ENCODE results near the gene MAGEC1. TPM values are rescaled to one million over a fixed set of nuclear protein-coding genes. Genes with fewer than 3 reads are reported as not detected.

Gene MAGEC1
- total and polyA plus RNA-seq, 10 of the 15 experiments (the other 5 are each of a cell fraction or from before 2014, with no cell fraction given) = 0.05 to 0.41 TPM; not detected in 8

GRCh38 chrX:141952603-141953002 is 48.9 kb downstream of the MAGEC1 start:
- H3K4me2 ChIP-seq (ENCODE audit: control insufficient read depth, insufficient read depth) = no peak overlapping the region
- RAD21 ChIA-PET (ENCODE audit: unreplicated experiment) = no interaction called here
- H3K36me3 ChIP-seq (ENCODE audit: control insufficient read depth in 2 of 2, insufficient read depth in 2 of 2, low read length in 1 of 2) = no peaks in the 10 kb centered on the region
- no peaks in the 10 kb centered on the region for H3K9me3 ChIP-seq (replicated peaks; ENCODE audit: control insufficient read depth, insufficient read depth, low read length)
- FAIRE-seq (no peak), ATAC-seq (no peak), DNase-seq (ENCODE audit: low read depth, low spot score) (no peak)
- WGBS (ENCODE audit: insufficient coverage, insufficient replicate concordance, low lambda C conversion rate, missing lambda C conversion rate) = 15% methylated on average over 5 of the region's 5 CpGs
- no peaks in the 10 kb centered on the region for H3K4me1 ChIP-seq (ENCODE audit: control insufficient read depth, insufficient read depth, low read length)
- H4K20me1 ChIP-seq (ENCODE audit: control insufficient read depth, insufficient read depth) = no peaks in the 10 kb centered on the region
- in situ Hi-C loops (cut with MboI) = no loop called here
- no peaks in the 10 kb centered on the region for H3K79me2 ChIP-seq (ENCODE audit: control insufficient read depth, insufficient read depth, low read length)
- H3K27ac ChIP-seq (ENCODE audit: control insufficient read depth, insufficient read depth) = no peak overlapping the region
- intact Hi-C loops (cut with micrococcal nuclease; ENCODE audit: unreplicated experiment) = no loop called here
- CTCF ChIA-PET = no interaction called here
- no peaks in the 10 kb centered on the region for H3K27me3 ChIP-seq (replicated peaks in 1 of 2; ENCODE audit: control insufficient read depth in 2 of 2, insufficient read depth in 2 of 2, low read length in 1 of 2)
- no TSS peak for BruUV-seq (replicated peaks)
- H3K9ac ChIP-seq (ENCODE audit: control insufficient read depth, insufficient read depth, low read length) = no peak overlapping the region
- H3K4me3 ChIP-seq = no peak overlapping the region
- TF ChIP-seq SREBF2 (IDR thresholded peaks at IDR 0.05; ENCODE audit: low read length) = no peak
- TF ChIP-seq ZNF274 (IDR thresholded peaks at IDR 0.05; ENCODE audit: insufficient read depth, insufficient read length) = no peak
- no peak for TF ChIP-seq NBN (IDR thresholded peaks at IDR 0.05)
- TF ChIP-seq GATAD2B (conservative IDR thresholded peaks at IDR 0.05; ENCODE audit: low read depth) = no peak
- no peak for TF ChIP-seq CEBPB (IDR thresholded peaks at IDR 0.05; ENCODE audit: borderline replicate concordance in 1 of 2, low read depth in 2 of 2, low read length in 2 of 2)
- SMC1A ChIA-PET (ENCODE audit: uncharacterized antibody, unreplicated experiment) = no interaction called here
- H2AFZ ChIP-seq (ENCODE audit: control insufficient read depth, low read depth, low read length) = no peak overlapping the region
- POLR2A ChIA-PET = no interaction called here

GRCh38 chrX:141958675-141959074 is 55.0 kb downstream of the MAGEC1 start:
- H2AFZ ChIP-seq (ENCODE audit: control insufficient read depth, low read depth, low read length) = no peak overlapping the region
- ChIA-PET RAD21 (ENCODE audit: unreplicated experiment) (no interaction called here), POLR2A (no interaction called here), SMC1A (ENCODE audit: uncharacterized antibody, unreplicated experiment) (interaction anchor here (0.6 to 1.1 kb wide), 3 partner anchors 11 to 187 kb away, joined by 3 to 5 read pairs (median 3); no protein-coding TSS in a partner anchor), CTCF (no interaction called here)
- H3K4me2 ChIP-seq (ENCODE audit: control insufficient read depth, insufficient read depth) = no peak overlapping the region
- WGBS (ENCODE audit: insufficient coverage, insufficient replicate concordance, low lambda C conversion rate, missing lambda C conversion rate) = 29% methylated on average over 2 of the region's 2 CpGs
- H3K4me1 ChIP-seq (ENCODE audit: control insufficient read depth, insufficient read depth, low read length) = no peaks in the 10 kb centered on the region
- no peak for ATAC-seq
- no peaks in the 10 kb centered on the region for H3K9me3 ChIP-seq (replicated peaks; ENCODE audit: control insufficient read depth, insufficient read depth, low read length)
- BruUV-seq (replicated peaks) = no TSS peak
- H3K4me3 ChIP-seq = no peak overlapping the region
- no peaks in the 10 kb centered on the region for H4K20me1 ChIP-seq (ENCODE audit: control insufficient read depth, insufficient read depth)
- FAIRE-seq = no peak
- H3K36me3 ChIP-seq (ENCODE audit: control insufficient read depth in 2 of 2, insufficient read depth in 2 of 2, low read length in 1 of 2) = no peaks in the 10 kb centered on the region
- no peaks in the 10 kb centered on the region for H3K27me3 ChIP-seq (replicated peaks in 1 of 2; ENCODE audit: control insufficient read depth in 2 of 2, insufficient read depth in 2 of 2, low read length in 1 of 2)
- H3K9ac ChIP-seq (ENCODE audit: control insufficient read depth, insufficient read depth, low read length) = no peak overlapping the region
- intact Hi-C loops (cut with micrococcal nuclease; ENCODE audit: unreplicated experiment) (no loop called here), in situ Hi-C loops (cut with MboI) (no loop called here)
- DNase-seq (ENCODE audit: low read depth, low spot score) = no peak
- H3K79me2 ChIP-seq (ENCODE audit: control insufficient read depth, insufficient read depth, low read length) = no peaks in the 10 kb centered on the region
- H3K27ac ChIP-seq (ENCODE audit: control insufficient read depth, insufficient read depth) = no peak overlapping the region
- no peak for TF ChIP-seq IRF5 (IDR thresholded peaks at IDR 0.05; ENCODE audit: borderline replicate concordance)
- no peak for TF ChIP-seq CUX1 (IDR thresholded peaks at IDR 0.05; ENCODE audit: insufficient replicate concordance, low read depth, low read length)
- no peak for TF ChIP-seq EP300 (IDR thresholded peaks at IDR 0.05; ENCODE audit: borderline replicate concordance in 1 of 2, control insufficient read depth in 1 of 2, low read depth in 2 of 2, low read length in 2 of 2)
- no peak for TF ChIP-seq KLF5 (IDR thresholded peaks at IDR 0.05; ENCODE audit: partially characterized antibody)
